Germinal center (tissue), 1 donor: ENCODE data around the gene TMTC2.

Experiments used
- DNase-seq: peaks from one replicate; pipeline ENCODE4 v3.0.0; 2012; ENCODE audit warnings: mixed read lengths, low spot score

TMTC2 gene

GRCh38 chr12:82954064-82954463 is 267.4 kb downstream of the TMTC2 start:
- no peak for DNase-seq

DNA sequence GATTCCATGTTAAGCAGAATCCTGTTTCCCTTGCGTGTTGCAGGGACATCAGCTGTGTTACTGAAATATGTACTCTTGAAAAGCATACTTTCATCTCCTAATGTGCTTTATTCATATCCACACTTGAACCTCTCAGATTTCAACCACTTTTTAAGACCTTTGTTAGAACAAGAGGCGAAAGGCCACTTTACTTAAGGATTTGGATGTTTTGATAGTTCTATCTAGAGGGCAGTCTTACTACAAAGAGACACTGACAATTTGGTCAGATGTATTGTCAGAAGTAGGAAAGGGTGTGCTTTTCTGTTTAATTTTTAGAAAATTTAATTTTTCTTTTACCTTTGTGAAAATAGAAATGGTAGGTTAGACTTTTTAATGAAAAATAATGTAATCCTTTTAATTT is 267.9 kb downstream of the TMTC2 start:
- no peak for DNase-seq

DNA sequence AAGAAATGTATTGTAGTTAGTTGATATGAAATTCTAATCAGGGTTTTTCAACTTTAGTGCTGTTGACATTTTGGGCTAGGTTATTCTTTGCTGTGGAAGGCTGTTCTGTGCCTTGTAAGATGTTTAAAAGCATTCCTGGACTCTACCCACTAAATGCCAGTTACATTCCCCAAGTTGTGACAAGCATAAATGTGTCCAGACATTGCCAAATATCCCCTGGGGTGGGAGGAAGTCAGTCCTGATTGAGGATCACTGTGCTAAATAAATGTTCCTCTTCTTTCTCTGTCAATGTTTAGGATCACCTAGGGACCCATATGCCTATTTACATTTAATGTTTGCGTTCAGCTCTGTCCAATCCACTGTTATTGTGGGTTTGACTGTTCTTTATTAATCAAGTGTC is 268.3 kb downstream of the TMTC2 start:
- no peak for DNase-seq

GRCh38 chr12:82958966-82959365 is 272.3 kb downstream of the TMTC2 start:
- no peak for DNase-seq

- no peak for DNase-seq
Observed at GRCh38 chr12:82959821-82960220, 273.1 kb downstream of the TMTC2 start.

DNA sequence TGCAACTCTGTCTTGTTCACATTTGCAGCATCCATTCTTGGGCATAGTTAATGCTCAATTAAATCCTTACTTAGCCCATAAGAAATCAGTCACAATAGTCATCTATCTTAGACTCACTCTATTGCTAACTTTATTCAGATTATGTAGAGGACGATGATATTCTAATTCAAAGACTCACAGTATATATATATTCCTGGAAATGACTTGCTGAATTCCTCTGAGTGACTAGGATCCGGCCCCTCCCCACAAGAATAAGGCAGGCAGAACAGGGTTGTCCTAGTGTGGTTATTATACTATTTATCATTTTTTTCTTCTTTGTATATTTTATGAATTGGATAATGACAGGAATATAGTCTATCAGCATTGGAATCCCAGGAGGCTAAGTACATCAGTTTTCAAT is 275.1 kb downstream of the TMTC2 start:
- DNase-seq, result no peak

DNA sequence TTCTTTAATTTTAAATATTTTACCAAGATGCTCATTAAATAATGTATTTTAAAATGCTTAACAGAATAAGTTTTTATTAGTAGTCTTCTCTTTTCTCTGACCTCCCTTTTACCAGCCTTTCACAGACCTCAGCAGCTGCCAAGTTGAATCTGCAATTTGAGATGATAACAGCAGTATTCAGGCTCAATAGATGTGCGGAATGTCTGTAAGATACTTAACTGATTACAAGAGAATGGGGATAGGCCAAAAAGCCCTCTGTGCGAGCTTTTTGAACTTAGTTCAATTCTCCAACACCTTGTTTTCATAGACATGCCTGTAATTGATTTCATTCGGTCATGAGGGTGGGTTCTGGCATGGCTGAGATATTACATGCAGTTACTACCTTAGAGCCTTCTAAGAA is 277.2 kb downstream of the TMTC2 start:
- no peak for DNase-seq

GRCh38 chr12:82964446-82964845 is 277.7 kb downstream of the TMTC2 start:
- DNase-seq, result no peak

DNA sequence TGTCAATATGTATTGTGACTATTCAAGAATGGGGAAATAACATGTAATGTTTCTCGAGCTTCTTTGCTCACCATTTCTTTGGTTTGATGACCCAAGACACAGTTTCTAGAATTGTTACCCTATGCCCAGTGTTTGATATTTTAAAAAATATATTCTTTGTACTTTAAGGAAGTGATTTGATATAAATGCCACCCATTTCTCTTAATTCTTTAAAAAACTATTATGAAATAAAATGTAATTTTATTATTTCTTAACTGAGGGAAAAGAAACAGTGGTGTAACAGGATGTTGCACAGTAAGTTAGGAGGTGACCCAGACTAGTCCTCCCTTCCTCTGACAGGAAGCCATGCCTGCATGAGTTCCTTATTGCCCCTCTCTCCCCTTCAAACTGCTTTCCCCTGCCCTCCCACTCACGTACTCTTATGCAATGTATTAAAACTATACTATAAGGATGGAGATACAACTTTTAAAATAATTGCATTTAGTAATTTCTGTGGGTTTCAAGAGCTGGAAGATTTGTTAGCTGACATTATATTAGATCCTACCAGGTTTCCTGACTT is 279.4 kb downstream of the TMTC2 start:
- no peak for DNase-seq

DNA sequence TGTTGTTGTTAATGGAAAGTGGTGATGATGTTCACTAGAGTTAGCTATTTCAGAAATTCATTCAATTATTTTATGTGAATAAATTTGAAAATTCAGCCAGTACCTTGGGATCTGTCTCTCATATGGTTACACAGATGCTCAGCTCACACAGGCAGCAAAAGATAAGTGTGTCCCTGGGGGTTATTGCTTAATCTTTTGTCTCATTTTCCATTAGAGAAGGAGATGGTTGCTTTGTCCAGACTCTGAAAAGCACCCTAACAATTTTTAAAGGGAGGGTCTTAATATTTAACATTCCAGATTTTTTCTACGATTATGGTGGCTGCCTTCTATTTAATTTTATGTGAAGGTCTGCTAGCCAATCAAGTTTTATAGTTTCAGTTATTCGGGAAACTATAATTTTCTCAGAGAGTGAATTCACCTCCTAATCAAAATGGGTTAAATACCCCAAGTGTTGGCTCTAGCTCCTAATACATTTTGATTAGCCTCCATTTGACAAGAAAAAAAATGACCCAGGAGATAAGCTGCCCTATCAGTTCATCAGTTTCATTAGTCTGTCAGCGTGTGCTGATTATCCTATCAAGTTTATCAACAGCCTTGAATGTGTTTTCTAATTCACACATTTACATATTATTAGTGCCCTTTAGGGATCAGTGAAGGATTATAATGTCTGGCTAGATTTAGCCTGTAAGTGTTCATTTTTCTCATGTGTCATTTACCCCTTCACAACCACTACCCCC is 282.1 kb downstream of the TMTC2 start:
- no peak for DNase-seq

GRCh38 chr12:82970614-82971013 is 283.9 kb downstream of the TMTC2 start:
- DNase-seq, result no peak

- DNase-seq, result no peak
Observed at GRCh38 chr12:82971584-82971983, 284.9 kb downstream of the TMTC2 start.

GRCh38 chr12:82972624-82973023 is 285.9 kb downstream of the TMTC2 start:
- no peak for DNase-seq

DNA sequence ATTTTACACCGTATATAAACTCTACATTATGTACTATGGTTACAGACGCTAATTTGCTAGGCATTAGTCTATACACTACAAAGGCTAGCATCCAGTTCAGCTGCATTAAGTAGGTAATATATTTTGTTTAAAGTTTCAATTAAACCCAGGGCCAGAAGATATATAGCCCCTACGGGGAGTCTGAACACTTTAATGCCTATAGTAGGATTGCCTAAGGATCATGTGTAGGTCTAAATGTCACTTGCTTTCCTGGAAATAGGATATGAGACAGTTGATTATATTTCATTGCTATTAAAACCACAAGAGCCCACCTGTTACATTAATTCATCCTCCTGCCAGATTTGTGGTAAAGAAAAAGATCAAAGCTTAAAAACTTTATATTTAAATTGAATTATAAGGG is 286.9 kb downstream of the TMTC2 start:
- DNase-seq, result no peak

GRCh38 chr12:82981150-82981549 is 294.4 kb downstream of the TMTC2 start:
- no peak for DNase-seq

DNA sequence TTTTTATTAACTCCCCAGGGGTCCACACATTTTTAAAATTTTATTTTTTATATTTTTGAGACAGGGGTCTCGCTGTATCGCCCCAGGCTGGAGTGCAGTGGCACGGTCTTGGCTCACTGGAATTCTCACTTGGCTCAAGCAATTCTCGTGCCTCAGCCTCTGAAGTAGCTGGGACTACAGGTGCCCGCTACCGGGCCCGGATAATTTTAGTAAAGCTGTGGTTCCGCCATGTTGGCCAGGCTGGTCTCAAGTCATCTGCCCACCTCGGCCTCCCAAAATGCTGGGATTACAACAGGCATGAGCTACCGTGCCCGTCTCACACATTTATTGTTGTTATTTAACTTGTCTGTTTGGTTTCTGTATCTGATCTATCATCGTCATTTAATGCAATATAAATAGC is 307.4 kb downstream of the TMTC2 start:
- DNase-seq, result no peak

DNA sequence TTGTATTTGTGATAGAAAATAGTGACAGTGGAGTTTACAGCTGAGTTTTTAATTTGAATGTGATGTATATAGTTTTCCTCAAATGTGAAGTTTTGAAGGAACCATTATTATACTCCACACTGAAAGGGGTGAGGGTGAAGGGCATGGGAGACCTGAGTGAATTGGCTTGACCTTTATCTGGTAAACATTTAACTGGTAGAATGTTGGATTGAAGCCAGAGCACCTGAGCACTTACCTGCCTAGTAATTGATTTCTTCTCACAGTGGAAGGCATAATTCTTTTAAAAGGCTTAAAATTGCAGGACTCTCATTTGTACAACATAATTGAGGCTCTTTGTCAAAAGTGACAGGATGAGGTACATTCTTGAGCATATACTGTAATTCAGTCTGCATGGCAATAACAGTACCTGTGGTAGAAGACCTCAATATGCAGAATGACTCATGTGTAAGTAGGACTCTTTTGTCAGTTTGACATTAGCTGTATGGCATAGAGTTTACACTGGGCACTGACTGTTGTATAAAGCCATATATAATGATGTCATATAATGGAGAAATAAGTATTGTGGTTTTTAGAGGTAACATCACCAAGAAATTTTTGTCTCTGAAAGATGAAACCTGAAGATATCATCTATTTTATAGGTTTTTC is 309.6 kb downstream of the TMTC2 start:
- DNase-seq, result no peak

GRCh38 chr12:82998509-82998908 is 311.8 kb downstream of the TMTC2 start:
- DNase-seq, result no peak

DNA sequence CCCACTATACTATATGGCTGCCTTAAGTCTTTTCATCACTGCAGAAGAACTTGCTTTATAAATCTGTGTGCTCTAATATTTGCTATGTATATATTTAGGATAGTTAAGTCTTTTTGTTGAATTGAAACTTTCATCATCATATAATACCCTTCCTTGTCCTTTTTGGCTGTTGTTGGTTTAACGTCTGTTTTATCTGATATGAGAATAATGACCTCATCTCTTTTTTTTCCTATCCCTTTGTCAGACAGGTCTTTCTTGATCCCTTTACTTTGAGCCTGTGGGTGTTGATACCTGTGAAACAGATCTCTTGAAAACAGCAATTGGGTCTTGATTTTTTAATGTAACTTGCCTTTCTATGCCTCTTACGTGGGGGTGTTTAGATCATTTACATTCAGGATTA is 316.3 kb downstream of the TMTC2 start:
- no peak for DNase-seq

GRCh38 chr12:83005534-83006197 is 319.0 kb downstream of the TMTC2 start:
- DNase-seq, result no peak

GRCh38 chr12:83008703-83009102 is 322.0 kb downstream of the TMTC2 start:
- no peak for DNase-seq

- DNase-seq, result no peak
Observed at GRCh38 chr12:83010169-83010804, 323.6 kb downstream of the TMTC2 start.
